HepG2 (cell line): Measurements from ENCODE around the gene NDUFS7. TPM values are rescaled to one million over a fixed set of nuclear protein-coding genes. Genes with fewer than 3 reads are reported as not detected.

Experiments
- KLF13 ChIP-seq: sonication (generic); formaldehyde crosslinking; IDR thresholded peaks from 2 replicates; pipeline ENCODE4 v1.4.0; 2020; ENCODE audit warnings: mild to moderate bottlenecking, missing genetic modification reagents
- NFE2L2 ChIP-seq: fragments of 150-350 bp; IDR thresholded peaks from 2 replicates; pipeline ENCODE4 v1.6.1; 2014; ENCODE audit warnings: low read length
- NFIB ChIP-seq: sonication (generic); formaldehyde crosslinking; IDR thresholded peaks from 2 replicates; pipeline ENCODE4 v1.9.0; 2021; ENCODE audit warnings: missing genetic modification reagents, mild to moderate bottlenecking, borderline replicate concordance
- NFIC ChIP-seq: IDR thresholded peaks from 2 replicates; pipeline ENCODE4 v1.6.1; 2012; ENCODE audit warnings: mild to moderate bottlenecking, low read length, inconsistent platforms
- PPARG ChIP-seq: conservative IDR thresholded peaks from 2 replicates; pipeline ENCODE4 v1.6.1; 2016; ENCODE audit warnings: missing biosample characterization, missing genetic modification reagents
- RXRA ChIP-seq: sonication (generic); formaldehyde crosslinking; IDR thresholded peaks from 2 replicates; pipeline ENCODE4 v1.5.1; 2020; ENCODE audit warnings: missing genetic modification reagents
- SMYD3 ChIP-seq: sonication (generic); formaldehyde crosslinking; IDR thresholded peaks from 2 replicates; pipeline ENCODE4 v1.8.1; 2023; ENCODE audit warnings: mild to moderate bottlenecking, missing genetic modification reagents
- TEF ChIP-seq: sonication (generic); formaldehyde crosslinking; IDR thresholded peaks from 2 replicates; pipeline ENCODE4 v1.5.0; 2020; ENCODE audit warnings: missing genetic modification reagents
- ZBTB42 ChIP-seq: sonication (generic); formaldehyde crosslinking; IDR thresholded peaks from 2 replicates; pipeline ENCODE4 v1.5.0; 2020; ENCODE audit warnings: mild to moderate bottlenecking, missing genetic modification reagents
- ZFAT ChIP-seq: sonication (generic); formaldehyde crosslinking; conservative IDR thresholded peaks from 2 replicates; pipeline ENCODE4 v1.8.1; 2023; ENCODE audit warnings: missing genetic modification reagents, inconsistent platforms
- ZNF143 ChIP-seq: sonication (generic); formaldehyde crosslinking; IDR thresholded peaks from 2 replicates; pipeline ENCODE4 v1.4.0; 2020; ENCODE audit warnings: missing genetic modification reagents
- ZNF225 ChIP-seq: sonication (generic); formaldehyde crosslinking; IDR thresholded peaks from 2 replicates; pipeline ENCODE4 v1.4.0; 2020; ENCODE audit warnings: mild to moderate bottlenecking, missing genetic modification reagents
- ZNF24 ChIP-seq: fragments of 450-650 bp; IDR thresholded peaks from 2 replicates; pipeline ENCODE4 v1.6.1; 2017; ENCODE audit warnings: antibody characterized with exemption, mild to moderate bottlenecking
- ZNF335 ChIP-seq: sonication (generic); formaldehyde crosslinking; IDR thresholded peaks from 2 replicates; pipeline ENCODE4 v1.4.0; 2020; ENCODE audit warnings: missing genetic modification reagents
- ZNF597 ChIP-seq: sonication (generic); formaldehyde crosslinking; IDR thresholded peaks from 2 replicates; pipeline ENCODE4 v1.5.0; 2020; ENCODE audit warnings: missing genetic modification reagents
- ZNF709 ChIP-seq: sonication (generic); formaldehyde crosslinking; IDR thresholded peaks from 2 replicates; pipeline ENCODE4 v1.5.0; 2020; ENCODE audit warnings: mild to moderate bottlenecking, missing genetic modification reagents
- ZNF724P ChIP-seq: sonication (generic); formaldehyde crosslinking; IDR thresholded peaks from 2 replicates; pipeline ENCODE4 v1.8.0; 2022; ENCODE audit warnings: missing genetic modification reagents, borderline replicate concordance
- ZNF781 ChIP-seq: sonication (generic); formaldehyde crosslinking; IDR thresholded peaks from 2 replicates; pipeline ENCODE4 v1.5.1; 2020; ENCODE audit warnings: borderline replicate concordance, mild to moderate bottlenecking, missing genetic modification reagents; ENCODE audit errors: not compliant biosample characterization
- polyA plus RNA-seq, 8 experiments: library from polyadenylated mRNA; depleted of rRNA in 3 of 8; stranded (reverse) in 7 of 8; unstranded in 1 of 8; fragments of >200 nt; fragmentation: Illumina TruSeq in 4 of 8; extraction: Trizol in 4 of 8; gene quantifications; 2 replicates each; pipeline versions ENCODE4 v1.2.1 to v1.2.3, GENCODE V29; 2011 to 2016; ENCODE audit warnings: low read depth in 4 of 8, missing spikeins in 1 of 8, mixed read lengths in 1 of 8; ENCODE audit not compliant: insufficient read depth in 1 of 8
- total RNA-seq, 5 experiments: library from RNA; depleted of rRNA; stranded (reverse); fragments of >200 nt; fragmentation: Illumina TruSeq; extraction: Trizol; gene quantifications; 2 replicates each; pipeline ENCODE4 v1.2.3, GENCODE V29; 2016; ENCODE audit warnings: low read depth in 1 of 5
- TF ChIP-seq, protein P1 (sequence below): sonication (generic); formaldehyde crosslinking; IDR thresholded peaks from 2 replicates; pipeline ENCODE4 v1.5.1; 2020; ENCODE audit warnings: mild to moderate bottlenecking, moderate library complexity, missing genetic modification reagents
- TF ChIP-seq, protein P2 (sequence below): sonication (generic); formaldehyde crosslinking; IDR thresholded peaks from 2 replicates; pipeline ENCODE4 v1.5.1; 2020; ENCODE audit warnings: missing genetic modification reagents, mild to moderate bottlenecking, borderline replicate concordance

NDUFS7 gene
- total and polyA plus RNA-seq, 2 of the 13 experiments (the other 11 are each of a cell fraction or from before 2014, with no cell fraction given), result 34.3 to 66.9 TPM

DNA sequence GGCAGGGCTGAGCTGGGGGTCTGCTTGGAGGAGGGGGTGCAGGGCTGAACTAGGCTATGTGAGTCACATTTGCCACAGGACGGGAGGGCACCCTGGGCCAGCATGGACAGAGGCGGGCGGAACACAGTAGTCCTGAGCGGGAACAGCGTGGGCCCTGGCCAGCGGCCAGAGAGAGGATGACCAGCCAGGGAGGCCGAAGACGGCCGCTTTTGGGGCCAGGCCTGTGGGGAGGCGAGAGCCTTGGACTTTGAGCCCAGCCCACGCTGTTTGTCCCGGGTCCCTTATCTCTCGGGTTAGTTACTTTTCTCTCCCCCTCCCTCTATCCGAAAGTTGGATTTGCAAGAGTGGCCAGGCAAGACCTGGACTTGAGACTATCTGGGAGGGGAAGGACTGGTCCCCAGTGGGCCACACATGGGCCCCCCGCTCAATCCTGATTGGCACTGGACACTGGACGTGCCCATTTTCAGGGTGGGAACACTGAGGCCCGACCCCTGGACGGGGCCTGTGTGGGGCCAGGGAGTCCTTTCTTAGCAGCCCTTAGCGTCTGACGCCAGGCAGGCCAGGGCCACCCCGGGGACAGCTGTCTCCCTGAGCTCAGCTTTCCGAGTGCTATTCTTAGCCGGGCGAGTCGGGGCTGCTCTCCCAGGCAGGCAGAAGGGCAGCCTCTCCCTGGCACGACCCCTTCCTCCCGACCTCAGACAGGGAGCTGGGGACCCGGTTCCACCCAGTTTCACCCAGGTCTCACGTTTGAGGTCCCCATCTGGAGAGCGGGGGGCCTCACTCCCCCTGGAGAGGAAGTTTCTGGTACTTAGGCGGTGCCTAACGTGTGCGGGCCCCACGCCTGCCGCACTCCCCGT lies 16.8 kb downstream of the NDUFS7 start (continued):
- no peak for TF ChIP-seq ZNF709
- TF ChIP-seq ZNF335 (CRISPR knock-in tag), result peak; percentile 44; the same call in 1 of the 2 replicates
- TF ChIP-seq ZNF597 (CRISPR knock-in tag), result no peak
- TF ChIP-seq NFIC, result no peak
- no peak for TF ChIP-seq ZNF781 (CRISPR knock-in tag)
- TF ChIP-seq, protein P1, sequence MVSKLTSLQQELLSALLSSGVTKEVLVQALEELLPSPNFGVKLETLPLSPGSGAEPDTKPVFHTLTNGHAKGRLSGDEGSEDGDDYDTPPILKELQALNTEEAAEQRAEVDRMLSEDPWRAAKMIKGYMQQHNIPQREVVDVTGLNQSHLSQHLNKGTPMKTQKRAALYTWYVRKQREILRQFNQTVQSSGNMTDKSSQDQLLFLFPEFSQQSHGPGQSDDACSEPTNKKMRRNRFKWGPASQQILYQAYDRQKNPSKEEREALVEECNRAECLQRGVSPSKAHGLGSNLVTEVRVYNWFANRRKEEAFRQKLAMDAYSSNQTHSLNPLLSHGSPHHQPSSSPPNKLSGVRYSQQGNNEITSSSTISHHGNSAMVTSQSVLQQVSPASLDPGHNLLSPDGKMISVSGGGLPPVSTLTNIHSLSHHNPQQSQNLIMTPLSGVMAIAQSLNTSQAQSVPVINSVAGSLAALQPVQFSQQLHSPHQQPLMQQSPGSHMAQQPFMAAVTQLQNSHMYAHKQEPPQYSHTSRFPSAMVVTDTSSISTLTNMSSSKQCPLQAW, result no peak
- TF ChIP-seq ZNF724P (CRISPR knock-in tag), result no peak
- TF ChIP-seq SMYD3, result peak; percentile 33; the same call in 1 of the 2 replicates
- TF ChIP-seq ZBTB42 (CRISPR knock-in tag), result peak; percentile 72; the same call in 1 of the 2 replicates
- TF ChIP-seq NFE2L2, result no peak
- TF ChIP-seq RXRA, result peak; percentile 86
- peak; percentile 15; the same call in 1 of the 2 replicates for TF ChIP-seq ZNF143 (CRISPR knock-in tag)
- TF ChIP-seq ZNF24, result no peak
- no peak for TF ChIP-seq KLF13 (CRISPR knock-in tag)
- TF ChIP-seq ZNF225 (CRISPR knock-in tag), result no peak
- TF ChIP-seq TEF, result no peak
- TF ChIP-seq NFIB (CRISPR knock-in tag), result no peak
- 0 out of 2 replicates have a peak, but pooled peaks have one; percentile 12 for TF ChIP-seq PPARG (CRISPR knock-in tag)
- 0 out of 2 replicates have a peak, but pooled peaks have one; percentile 15 for TF ChIP-seq ZFAT (CRISPR knock-in tag)
- TF ChIP-seq, protein P2, sequence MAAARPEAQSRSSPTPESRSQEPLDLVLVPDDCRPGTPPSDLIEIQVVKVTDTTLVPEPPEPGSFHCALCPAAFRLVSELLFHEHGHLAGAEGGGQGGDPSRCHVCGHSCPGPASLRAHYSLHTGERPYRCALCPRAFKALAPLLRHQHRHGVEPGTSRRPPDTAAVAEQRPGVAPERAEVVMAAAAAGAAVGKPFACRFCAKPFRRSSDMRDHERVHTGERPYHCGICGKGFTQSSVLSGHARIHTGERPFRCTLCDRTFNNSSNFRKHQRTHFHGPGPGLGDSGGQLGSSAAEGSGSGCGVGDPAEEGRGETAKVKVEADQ (CRISPR knock-in tag), result peak; percentile 86; the same call in 1 of the 2 replicates
